Epithelial cell of prostate (primary cell): Measurements from ENCODE around the gene MRPS14.
"Not testable (repeated sequence)": the region's sequence is repeated elsewhere in the genome, so short reads cannot be mapped to it uniquely, and the experiment has no call there.

ENCODE experiments used
- DNase-seq: peaks from one replicate; pipeline ENCODE4 v3.0.0-alpha.2; 2011; ENCODE audit warnings: low read depth, low spot score
- H3K27ac ChIP-seq: fragments of 450-650 bp; 2 replicates; pipeline ENCODE4 v1.5.1; 2017; ENCODE audit warnings: mild to moderate bottlenecking

MRPS14 gene

DNA sequence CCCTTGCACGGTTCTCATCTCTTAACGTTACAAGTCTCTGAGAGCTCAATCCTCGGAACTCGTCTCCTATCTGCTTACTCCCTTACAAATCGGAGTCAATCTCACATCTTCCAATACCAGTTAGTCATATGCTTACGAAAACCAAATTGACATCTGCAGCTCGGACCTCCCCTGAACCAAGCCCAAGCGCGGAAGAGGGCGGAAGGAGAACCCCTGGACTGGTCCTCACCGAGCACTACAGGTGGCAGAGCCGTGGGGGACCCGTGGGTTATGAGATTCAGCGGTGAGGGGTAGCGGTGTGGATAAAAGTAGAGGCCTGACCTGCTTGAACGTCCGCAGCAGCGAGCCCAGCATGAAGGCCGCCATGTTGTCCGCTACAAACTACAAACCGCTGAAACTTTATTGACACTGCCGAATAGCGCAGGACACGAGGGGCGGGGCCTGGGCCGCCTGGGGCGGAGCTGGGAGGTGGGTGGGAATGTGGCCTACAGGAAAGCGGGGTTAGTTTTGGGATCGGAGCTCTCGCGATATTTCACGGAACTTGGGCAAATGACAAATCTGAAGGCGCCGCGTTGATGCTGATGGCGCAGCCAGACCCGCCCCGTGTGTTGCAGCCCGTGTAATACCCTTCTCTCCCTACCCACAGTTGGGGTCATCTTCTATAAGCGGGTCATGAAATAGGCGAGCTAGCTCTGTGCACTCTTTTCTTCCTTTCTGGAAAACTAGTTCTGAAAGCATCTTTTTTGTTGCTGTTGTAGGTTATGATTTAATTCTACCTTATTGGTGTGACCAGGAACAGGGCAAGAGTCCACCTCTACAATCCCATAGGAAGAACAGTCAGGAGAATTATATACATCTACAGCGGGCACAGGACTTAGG lies at the start of gene MRPS14:
TSS of gene MRPS14 (minus strand) at position 383 of the 879 bp plus-strand sequence. CDS start at position 366, 17 bp downstream.
- H3K27ac ChIP-seq = peak within 1 kb of the TSS; percentile 69
- DNase-seq = peak; percentile 92

DNA sequence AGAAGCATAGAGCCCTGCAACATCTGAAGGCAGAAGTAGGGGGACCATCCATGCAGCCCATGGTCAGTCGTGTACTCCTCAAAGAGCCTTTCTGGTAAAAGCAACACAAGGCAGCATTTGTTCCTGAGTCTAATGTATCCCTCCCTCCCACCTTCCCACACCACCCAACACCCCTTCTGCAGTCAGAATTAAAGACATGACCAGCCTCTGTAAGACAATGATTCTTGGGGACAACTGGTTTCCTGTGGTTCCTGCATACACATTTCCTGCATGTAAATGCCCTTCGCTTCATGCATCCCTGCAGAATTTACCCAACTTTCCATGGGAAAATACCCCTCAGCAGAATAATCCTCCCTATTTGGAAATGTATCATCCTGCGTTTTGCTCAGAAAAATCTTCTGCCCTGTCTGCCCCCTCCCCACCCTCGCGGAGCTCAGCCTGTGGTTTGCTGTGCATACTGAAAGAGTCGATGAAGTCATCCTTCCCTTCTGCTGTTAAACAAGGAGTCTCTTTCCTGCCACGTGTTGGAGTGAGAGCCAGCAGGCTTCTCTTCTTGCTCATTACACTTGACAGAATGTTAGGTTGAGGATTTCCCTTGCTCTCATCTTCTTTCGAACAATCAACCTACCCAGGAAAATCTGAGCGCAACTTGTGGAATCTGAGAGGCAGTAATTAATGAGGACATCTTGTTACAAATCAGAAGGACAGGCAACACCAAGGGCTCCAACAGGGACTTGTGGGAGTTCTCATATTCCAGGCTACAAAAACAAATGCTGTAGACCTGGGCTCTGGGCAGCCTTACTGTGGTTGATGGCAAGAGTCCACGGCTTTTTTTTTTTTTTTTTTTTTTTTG lies 49.1 kb upstream of the MRPS14 start:
- peak; percentile 10 for DNase-seq
- no peak overlapping the region for H3K27ac ChIP-seq

DNA sequence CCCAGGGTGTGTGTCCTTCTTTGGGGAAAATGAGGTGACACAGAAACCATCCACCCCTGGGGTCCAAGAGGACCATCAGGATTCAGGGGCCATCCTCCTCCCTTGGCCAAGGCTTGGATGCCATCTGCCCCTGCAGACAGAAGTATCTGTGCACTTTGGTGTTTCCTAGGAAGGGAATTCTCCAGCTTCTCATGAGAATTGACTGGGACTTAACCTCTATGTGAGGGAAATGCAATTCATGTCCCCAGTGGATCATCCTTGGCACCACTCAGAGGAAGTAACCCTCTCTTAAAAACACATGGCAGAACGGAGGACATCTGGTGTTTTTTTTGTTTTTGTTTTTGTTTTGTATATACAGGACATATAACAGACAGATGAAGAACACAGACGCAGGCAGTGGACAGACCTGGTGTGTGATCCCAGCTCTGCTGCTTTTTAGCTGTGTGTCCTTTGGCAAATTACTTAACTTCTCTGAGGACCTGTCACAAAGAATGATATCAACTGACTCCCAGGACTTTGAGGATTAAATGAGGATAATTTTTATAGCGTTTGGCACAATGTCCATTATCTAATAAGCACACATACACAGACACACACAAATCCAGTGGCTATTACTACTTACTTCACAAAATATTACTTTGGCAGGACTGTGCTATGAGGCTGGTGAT lies 48.2 kb upstream of the MRPS14 start:
- no peak for DNase-seq
- no peak overlapping the region for H3K27ac ChIP-seq

DNA sequence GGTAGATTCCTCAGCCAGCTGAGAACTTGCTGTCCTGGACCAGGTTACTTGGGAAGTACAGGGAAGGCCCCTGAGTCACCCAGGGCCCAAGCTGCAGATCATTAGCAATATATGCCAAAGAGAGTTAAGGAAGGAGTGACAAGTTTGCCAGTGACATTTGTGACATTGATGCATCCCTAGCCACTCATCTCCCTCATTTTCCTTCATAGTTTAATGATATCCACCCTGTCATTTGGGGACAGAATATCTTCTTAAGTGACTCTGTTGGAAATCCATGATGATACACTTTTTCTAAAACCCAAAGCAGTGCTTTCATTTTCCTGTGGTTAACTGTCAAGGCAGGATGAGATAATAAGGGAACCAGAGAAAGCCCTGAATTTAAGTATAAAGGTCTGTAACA lies 47.6 kb upstream of the MRPS14 start:
- DNase-seq = no peak
- no peak overlapping the region for H3K27ac ChIP-seq

DNA sequence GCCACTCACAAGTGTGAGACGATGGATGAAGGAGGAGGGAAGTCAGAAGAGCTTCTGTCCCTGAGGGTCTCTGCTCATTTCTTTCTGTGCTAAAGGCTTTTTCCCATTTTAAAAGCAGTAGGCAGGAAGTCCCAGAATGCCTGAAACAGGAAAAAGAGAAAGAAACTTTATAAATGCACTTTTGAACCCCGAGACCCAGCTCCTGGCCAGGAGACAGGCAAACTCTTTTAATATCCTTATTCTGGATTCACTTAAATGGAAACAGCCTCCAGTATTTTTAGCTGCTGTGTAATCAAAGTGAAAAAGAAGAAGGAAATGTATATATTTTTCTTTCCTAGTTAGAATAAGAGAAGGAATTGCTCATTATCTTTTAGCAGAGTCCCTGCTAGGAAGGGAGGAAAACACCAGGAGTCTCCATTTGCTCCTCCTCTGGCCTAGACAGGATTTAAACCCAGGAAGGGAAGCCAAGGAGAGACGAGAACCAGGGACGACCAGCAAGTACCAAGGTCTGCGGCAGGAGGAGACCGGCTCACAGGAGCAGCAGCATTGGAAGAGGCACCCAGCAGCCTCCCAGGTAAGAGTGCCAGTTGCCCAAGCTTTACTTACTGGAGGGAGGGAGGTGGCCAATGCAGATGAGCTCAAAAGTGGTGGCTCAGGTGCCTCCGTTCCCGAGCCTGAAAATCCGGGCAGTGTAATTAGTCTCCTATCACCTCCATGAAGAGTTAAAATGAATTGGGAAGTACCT lies 44.3 kb upstream of the MRPS14 start, which contains the start of gene TNN:
TSS of gene TNN (plus strand) at position 472 of the 745 bp plus-strand sequence. CDS start 9,586 bp downstream, outside the sequence.
- H3K27ac ChIP-seq = no peak within 1 kb of the TSS
- no peak for DNase-seq

DNA sequence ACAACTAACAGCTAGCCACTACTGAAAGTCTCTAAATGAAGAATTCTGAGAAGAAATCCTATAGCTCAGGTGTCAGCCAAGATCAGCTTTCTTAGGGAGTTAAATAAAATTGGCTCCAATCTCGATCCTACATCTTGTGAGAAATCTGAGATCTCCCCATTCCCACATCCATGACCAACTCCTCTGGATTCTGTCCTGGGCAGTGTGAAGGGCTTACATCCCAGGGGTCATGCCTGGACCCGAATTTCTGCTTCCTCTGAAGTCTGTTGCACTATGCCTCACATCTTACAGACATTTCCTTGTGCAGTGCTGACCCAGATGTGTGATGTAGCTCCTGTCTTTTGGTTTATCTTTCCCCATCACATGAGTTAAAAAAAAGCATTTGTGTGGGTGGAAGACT lies 39.6 kb upstream of the MRPS14 start:
- DNase-seq = peak; percentile 10
- H3K27ac ChIP-seq = no peak overlapping the region

DNA sequence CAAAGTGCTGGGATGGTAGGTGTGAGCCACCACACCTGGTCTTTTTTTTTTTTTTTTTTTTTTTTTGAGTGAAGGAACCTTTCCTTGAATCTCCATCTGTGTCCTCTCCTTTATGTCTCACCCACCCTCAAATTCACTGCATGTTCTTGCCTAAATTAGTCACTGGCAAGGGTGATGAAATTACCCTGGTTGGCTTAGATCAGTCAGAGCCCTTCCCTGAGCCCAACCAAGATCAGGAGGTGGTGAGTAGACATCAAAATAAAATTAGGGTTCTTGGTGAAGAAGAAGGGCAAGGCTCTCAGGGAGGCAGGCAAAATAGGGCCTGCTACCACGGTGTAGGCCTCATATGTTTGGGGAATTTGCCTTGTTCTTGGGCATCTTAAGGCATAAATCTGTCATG lies 39.1 kb upstream of the MRPS14 start:
- H3K27ac ChIP-seq = no peak overlapping the region

DNA sequence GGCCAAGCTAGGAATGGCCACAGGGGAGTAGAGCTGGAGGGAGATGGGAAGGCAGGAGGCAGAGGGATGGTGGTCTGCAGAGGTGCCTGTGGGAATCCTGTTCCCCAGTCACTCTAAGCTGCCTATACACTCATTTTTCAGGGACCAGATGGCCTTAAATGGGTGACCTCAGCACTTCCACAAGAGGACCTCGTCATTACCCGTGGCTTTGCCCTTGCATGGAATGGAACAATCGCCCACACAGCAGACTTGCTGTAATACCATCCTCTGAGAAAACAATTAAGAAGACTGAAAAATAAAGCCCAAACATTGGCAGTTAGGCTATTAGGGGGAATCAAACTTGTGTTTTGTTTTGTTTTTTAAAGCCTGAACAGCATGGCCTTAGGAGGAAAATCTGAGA lies 31.5 kb upstream of the MRPS14 start:
- no peak for DNase-seq
- no peak overlapping the region for H3K27ac ChIP-seq

More for the DNA sequence above, 39.1 kb upstream of the MRPS14 start:
- DNase-seq = peak; percentile 24

DNA sequence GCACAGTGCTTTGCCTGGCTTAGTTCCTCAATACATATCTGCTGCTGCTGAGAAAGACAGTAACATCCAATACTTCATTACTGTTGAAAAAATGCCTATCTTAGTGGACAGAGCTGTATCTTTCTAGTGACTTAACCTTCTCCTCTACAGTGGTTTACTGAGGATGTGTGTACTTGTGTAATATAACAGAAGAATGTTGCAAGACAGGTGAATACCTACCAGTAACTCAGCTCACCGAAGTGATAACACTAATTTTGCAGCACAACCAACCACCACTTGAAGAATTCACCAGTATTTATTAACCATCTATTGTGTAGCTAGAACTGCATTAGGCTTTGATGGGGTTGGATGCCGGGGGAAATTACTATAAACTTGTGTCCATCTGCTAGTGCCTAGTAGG lies 27.8 kb upstream of the MRPS14 start:
- H3K27ac ChIP-seq = no peak overlapping the region
- DNase-seq = no peak

DNA sequence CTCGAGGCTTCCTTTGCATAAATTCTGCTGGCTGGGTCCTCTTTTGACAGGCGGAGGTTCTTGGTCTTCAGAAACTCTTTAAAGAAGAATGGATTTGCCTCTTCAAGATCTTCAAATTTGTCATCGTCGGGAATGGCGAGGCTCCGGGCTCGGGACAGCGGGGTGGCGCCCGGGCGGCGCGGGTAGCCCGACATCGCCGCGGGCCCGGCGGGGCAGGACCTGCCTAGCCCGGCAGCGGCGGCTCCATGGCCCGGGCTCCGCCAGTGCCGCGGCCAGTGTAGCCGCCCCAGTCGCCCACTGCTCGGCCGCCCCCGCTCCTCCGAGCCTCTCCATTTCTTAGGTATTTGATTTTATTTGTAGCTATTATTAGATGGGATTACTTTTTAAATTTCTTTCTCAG lies 22.3 kb upstream of the MRPS14 start:
- no peak overlapping the region for H3K27ac ChIP-seq
- no peak for DNase-seq

DNA sequence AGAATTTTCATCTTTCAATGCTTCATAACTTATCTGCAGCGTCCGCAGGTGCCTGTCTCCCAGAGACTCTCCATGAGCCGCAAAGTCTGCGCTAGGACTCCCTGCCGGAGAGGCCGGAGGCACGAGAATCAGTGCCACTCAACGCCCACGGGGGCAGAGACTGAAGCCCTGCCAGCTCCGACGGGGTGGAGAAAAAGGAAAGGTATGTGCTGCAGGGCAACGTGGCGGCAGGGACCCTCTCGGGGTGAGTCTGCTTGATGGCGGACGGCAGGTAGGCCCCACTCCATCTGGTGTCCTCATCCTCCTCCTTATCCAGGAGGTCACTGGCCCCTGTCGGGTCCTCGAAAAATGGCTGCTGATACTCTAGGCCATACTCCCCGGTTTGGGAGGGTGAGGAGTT lies 21.9 kb upstream of the MRPS14 start:
- DNase-seq = no peak
- H3K27ac ChIP-seq = no peak overlapping the region

DNA sequence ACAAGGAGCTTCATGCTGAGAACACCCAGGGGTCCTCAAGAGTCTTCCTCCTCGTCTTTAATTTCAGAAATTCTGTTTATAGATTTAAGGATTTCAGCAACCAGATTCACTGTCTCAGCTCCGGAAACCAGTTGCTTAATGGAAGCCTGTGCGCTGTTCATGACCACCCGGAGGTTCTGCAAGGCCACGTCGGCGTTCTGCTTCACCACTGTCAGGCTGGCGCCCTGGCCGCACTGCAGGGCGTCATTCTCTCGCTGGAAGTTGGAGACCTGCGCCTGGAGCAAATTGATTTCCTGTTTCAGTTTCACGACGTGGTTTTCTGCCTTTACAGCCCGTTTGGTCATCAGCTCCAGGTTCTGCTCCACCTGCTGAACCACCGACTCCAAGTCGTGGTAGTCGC lies 21.4 kb upstream of the MRPS14 start:
- DNase-seq, H3K27ac ChIP-seq: not testable (repeated sequence)

DNA sequence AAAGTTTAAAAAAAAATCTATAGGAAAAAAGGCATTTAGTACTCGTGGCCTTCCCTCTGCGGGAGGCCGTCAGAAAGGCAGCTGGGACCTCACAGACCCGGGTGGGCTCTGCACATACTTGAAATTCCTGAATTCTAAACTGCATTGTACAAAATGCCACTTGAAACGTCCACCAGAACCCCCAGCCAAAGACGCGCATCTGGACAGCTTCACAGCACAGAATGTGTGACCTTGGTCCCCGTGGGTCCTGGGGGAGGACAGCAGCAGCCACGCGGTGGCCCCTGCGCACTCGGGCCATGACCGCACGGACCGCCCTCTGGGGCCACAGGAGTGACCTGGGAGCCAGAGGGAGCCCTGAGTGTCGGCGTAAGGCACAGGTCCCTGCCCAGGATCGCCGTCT lies 20.6 kb upstream of the MRPS14 start:
- no peak overlapping the region for H3K27ac ChIP-seq
- no peak for DNase-seq

DNA sequence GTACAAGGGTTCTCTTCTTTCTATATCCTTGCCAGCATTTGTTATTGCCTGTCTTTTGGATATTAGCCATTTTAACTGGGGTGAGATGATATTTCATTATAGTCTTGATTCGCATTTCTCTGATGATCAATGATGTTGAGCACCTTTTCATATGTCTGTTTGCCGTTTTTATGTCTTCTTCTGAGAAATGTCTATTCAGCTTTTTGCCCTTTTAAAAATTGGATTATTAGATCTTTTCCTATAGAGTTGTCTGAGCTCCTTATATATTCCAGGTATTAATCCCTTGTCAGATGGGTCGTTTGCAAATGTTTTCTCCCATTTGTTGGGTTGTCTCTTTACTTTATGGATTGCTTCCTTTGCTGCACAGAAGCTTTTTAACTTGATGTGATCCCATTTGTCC lies 19.4 kb upstream of the MRPS14 start:
- DNase-seq = no peak
- no peak overlapping the region for H3K27ac ChIP-seq

DNA sequence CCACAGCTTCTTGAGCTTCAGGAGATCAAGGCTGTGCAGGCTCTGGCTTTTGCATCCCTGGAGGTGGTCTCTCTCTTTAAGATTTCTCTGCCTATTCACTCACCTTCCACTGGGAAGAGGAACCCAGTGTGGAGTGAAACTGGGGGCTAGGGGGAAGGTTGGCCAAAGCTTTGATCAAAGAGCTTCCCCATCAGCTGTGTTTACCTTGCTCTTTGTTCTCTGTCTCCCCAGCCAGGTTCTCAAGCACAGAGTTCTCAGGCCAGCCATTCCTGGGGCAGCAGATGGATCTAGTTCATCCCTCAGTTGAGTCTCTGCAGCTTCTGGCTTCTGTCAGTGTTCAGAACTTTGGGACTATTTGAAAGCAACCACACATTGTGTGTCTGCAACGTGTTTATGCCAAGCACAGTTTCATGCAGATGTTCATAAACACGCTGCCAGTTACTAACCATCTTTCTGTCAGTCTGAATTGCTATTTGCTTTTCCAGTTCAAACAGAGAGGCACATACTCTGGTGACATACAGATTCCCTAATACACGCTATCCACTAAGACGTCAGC lies 17.2 kb upstream of the MRPS14 start:
- DNase-seq = no peak

DNA sequence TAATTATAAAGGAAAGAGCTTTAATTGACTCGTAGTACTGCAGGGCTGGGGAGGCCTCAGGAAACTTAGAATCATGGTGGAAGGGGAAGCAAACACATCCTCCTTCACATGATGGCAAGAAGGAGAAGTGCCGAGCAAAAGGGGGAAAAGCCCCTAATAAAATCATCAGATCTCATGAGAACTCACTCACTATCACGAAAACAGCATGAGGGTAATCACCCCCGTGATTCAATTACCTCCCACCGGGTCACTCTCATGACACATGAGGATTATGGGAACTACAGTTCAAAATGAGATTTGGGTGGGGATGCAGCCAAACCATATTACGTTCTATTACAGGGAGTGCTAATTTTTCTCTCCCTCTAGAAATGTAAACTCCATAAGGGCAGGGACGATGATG lies 14.2 kb upstream of the MRPS14 start:
- no peak for DNase-seq
- no peak overlapping the region for H3K27ac ChIP-seq

More for the DNA sequence above, 17.2 kb upstream of the MRPS14 start:
- H3K27ac ChIP-seq = no peak overlapping the region

DNA sequence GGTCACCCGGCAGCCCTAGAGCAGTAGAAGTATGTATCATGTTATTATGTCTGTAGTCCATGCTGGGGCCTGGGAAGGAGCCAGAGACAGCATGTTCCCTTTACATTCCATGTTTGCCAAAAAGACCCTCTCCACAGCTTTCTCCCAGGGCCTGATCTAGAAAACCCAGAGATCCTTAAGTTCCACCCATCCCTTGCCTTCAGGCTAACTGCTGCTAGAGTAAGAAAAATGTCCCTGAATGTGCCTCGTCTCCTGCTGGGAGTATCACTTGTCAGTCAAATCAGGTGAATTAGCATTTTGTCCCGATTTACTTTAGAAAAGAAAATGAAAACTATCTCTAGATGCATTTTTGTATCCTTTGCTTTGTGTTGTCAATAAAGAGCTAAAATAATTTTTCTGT lies 13.3 kb upstream of the MRPS14 start:
- no peak overlapping the region for H3K27ac ChIP-seq
- DNase-seq = no peak

DNA sequence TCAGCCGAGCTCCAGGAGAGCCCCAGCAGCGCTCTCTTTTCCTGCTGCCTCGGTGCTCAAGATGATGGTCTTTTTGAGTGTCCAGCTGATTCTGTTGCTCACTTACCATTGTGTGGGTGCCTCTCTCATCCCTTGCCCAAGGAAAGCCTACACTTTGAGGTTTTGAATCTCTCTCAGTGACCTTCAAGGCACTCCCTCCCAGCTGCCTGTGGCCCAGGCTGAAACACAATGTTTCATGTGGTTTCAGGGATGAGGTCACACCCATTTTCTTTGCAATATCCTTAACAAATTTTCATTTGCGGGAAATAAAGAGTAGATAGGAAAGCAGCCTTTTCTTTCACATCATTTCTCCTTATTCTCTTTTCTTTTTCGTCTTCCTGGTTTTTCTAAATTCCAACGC lies 12.6 kb upstream of the MRPS14 start:
- no peak for DNase-seq
- H3K27ac ChIP-seq = no peak overlapping the region

DNA sequence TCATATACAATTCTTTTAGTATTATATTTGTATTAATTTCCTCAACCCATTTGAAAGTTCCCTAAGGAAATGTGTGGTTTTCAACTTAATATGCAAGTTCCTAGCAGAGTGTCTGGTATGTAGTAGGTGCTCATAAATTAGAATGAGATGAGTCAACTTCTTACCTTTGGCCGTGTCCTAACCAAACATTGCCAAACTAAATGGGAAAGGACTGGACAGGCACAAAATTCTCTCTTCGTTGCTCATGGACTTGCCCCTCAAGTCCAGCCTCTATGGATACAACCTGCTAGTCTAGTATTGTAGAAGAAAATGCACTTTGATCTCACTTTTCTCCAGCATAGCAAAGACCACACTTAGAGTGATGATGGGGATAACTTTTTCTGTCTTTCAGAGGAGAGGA lies 11.6 kb upstream of the MRPS14 start:
- DNase-seq = no peak
- no peak overlapping the region for H3K27ac ChIP-seq

DNA sequence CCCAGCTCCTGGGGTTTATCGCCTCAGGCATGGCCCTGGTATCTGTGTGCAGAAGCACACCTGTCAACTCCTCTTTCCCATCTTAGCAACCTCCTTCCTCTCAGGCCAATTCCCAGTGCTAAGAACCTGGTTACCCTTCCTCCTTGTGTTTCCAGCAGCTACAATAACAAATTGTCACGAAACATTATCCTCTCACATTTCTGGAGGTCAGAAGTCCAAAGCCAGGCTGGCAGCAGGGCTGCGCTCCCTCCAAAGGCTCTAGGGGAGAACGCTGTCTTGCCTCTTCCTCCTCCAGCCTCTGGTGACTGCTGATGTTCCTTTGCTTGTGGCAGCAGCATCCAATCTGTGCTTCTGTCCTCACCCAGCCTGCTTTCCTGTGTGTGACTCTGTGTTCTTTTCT lies 10.7 kb upstream of the MRPS14 start:
- no peak overlapping the region for H3K27ac ChIP-seq
- no peak for DNase-seq
